B cell (primary cell): Measurements from ENCODE around the gene PAK3. TPM values are rescaled to one million over a fixed set of nuclear protein-coding genes. Genes with fewer than 3 reads are reported as not detected.

Source experiments
- ATAC-seq: fragments of 200-7000 bp; cut with Tn5 transposase; one replicate; pipeline ENCODE4 v1.10.0; 2021; ENCODE audit warnings: low read depth, mild to moderate bottlenecking, moderate number of reproducible peaks, moderate library complexity
- CTCF ChIA-PET: fragments of 350-600 bp; sonication (Branson Sonifier 250); formaldehyde crosslinking; loops from one replicate; lab custom pipeline; 2021; ENCODE audit warnings: antibody characterized with exemption, inconsistent platforms; lab: Charles Lee
- POLR2A ChIA-PET: fragments of 350-600 bp; sonication (Branson Sonifier 250); formaldehyde crosslinking; loops from one replicate; lab custom pipeline; 2021; ENCODE audit warnings: antibody characterized with exemption; lab: Charles Lee
- DNase-seq: peaks from one replicate; pipeline ENCODE4 v3.0.0; 2013
- H2AFZ ChIP-seq: 2 replicates; pipeline ENCODE4 v1.6.1; 2012; ENCODE audit warnings: mild to moderate bottlenecking, low read depth, low read length; ENCODE audit not compliant: insufficient read depth, poor library complexity, severe bottlenecking
- H3K27ac ChIP-seq, 2 donors: 1 replicate in 1 of 2; 2 replicates in 1 of 2; pipeline ENCODE4 v1.5.1; 2012 to 2013; ENCODE audit warnings: low read length in 2 of 2, mild to moderate bottlenecking in 2 of 2, moderate library complexity in 1 of 2
- H3K27me3 ChIP-seq, 4 experiments: fragments of 200-600 bp in 1 of 4; sonication (generic) in 1 of 4; replicated peaks in 1 of 4; 1 replicate in 2 of 4; 2 replicates in 2 of 4; pipeline versions ENCODE4 v1.6.1 to v1.7.0; 2013 to 2016; ENCODE audit warnings: low read length in 3 of 4, mild to moderate bottlenecking in 2 of 4, mixed read lengths in 1 of 4, moderate library complexity in 1 of 4; ENCODE audit not compliant: insufficient read depth in 4 of 4, control insufficient read depth in 3 of 4; ENCODE audit errors: control extremely low read depth in 1 of 4
- H3K36me3 ChIP-seq, 2 experiments: replicated peaks in 1 of 2; 1 replicate in 1 of 2; 2 replicates in 1 of 2; pipeline versions ENCODE4 v1.6.1 to v1.7.1; 2013; ENCODE audit warnings: low read length in 1 of 2; ENCODE audit not compliant: insufficient read depth in 2 of 2, control insufficient read depth in 1 of 2; ENCODE audit errors: control extremely low read depth in 1 of 2, extremely low read depth in 1 of 2
- H3K4me1 ChIP-seq, 2 donors: fragments of 200-600 bp in 1 of 2; sonication (generic) in 1 of 2; 1 replicate in 1 of 2; 2 replicates in 1 of 2; pipeline versions ENCODE4 v1.5.1 to v1.6.1; 2013 to 2017; ENCODE audit warnings: low read length in 2 of 2; ENCODE audit not compliant: control insufficient read depth in 2 of 2, insufficient read depth in 2 of 2
- H3K4me2 ChIP-seq: replicated peaks from 2 replicates; pipeline ENCODE3; 2012; ENCODE audit warnings: mild to moderate bottlenecking, low read depth, low read length; ENCODE audit not compliant: poor library complexity, severe bottlenecking
- H3K4me3 ChIP-seq, 5 experiments: fragments of 200-600 bp in 1 of 5; sonication (generic) in 1 of 5; 1 replicate in 3 of 5; 2 replicates in 2 of 5; pipeline versions ENCODE4 v1.5.1 to v1.7.0; 2011 to 2016; ENCODE audit warnings: low read length in 4 of 5, mild to moderate bottlenecking in 4 of 5, low read depth in 2 of 5, control low read depth in 1 of 5, moderate library complexity in 1 of 5; ENCODE audit not compliant: insufficient read depth in 1 of 5; ENCODE audit errors: control extremely low read depth in 1 of 5, extremely low read depth in 1 of 5
- H3K79me2 ChIP-seq: fragments of 200-600 bp; sonication (generic); one replicate; pipeline ENCODE4 v1.6.0; 2016; ENCODE audit warnings: low read length; ENCODE audit not compliant: control insufficient read depth, insufficient read depth
- H3K9ac ChIP-seq: fragments of 200-600 bp; sonication (generic); 2 replicates; pipeline ENCODE4 v1.6.1; 2017; ENCODE audit warnings: mild to moderate bottlenecking, low read length, moderate library complexity
- H3K9me3 ChIP-seq, 3 donors: one replicate each; pipeline versions ENCODE4 v1.6.1 to v1.7.1; 2013; ENCODE audit warnings: low read length in 2 of 3; ENCODE audit not compliant: control insufficient read depth in 2 of 3, insufficient read depth in 1 of 3; ENCODE audit errors: control extremely low read depth in 1 of 3
- H4K20me1 ChIP-seq: 2 replicates; pipeline ENCODE4 v1.6.0; 2012; ENCODE audit warnings: mild to moderate bottlenecking, low read length; ENCODE audit not compliant: insufficient read depth, control insufficient read depth, poor library complexity, severe bottlenecking
- H3K27ac Mint-ChIP-seq: one replicate; pipeline ENCODE4 v1.8.0; 2021; ENCODE audit warnings: mixed read lengths
- H3K27me3 Mint-ChIP-seq: one replicate; pipeline ENCODE4 v1.8.0; 2021; ENCODE audit warnings: mixed read lengths
- H3K4me1 Mint-ChIP-seq: one replicate; pipeline ENCODE4 v1.8.0; 2021; ENCODE audit warnings: mixed read lengths
- H3K4me3 Mint-ChIP-seq: one replicate; pipeline ENCODE4 v1.8.0; 2021; ENCODE audit warnings: mixed read lengths
- H3K9me3 Mint-ChIP-seq: one replicate; pipeline ENCODE4 v1.8.0; 2022; ENCODE audit warnings: mixed read lengths; ENCODE audit not compliant: insufficient read depth
- EZH2 ChIP-seq: IDR thresholded peaks from 2 replicates; pipeline ENCODE4 v1.6.1; 2012; ENCODE audit warnings: borderline replicate concordance, low read depth, mild to moderate bottlenecking, moderate library complexity, low read length; ENCODE audit not compliant: insufficient read depth, poor library complexity, severe bottlenecking
- WGBS: methylation state at CpG from one replicate; pipeline ENCODE4 v1.1.5; 2013; ENCODE audit warnings: missing lambda C conversion rate; ENCODE audit not compliant: insufficient coverage; 5-methylcytosine and 5-hydroxymethylcytosine counted together
- intact Hi-C: fragments of 100-400 bp; cut with micrococcal nuclease; formaldehyde crosslinking; loops from one replicate; pipeline ENCODE4 v1.10.0; 2022
- polyA plus RNA-seq: library from polyadenylated mRNA; depleted of rRNA; stranded (reverse); fragments of >200 nt; gene quantifications from 2 replicates; pipeline ENCODE4 v1.2.3, GENCODE V29; 2012
- total RNA-seq, 2 donors: library from RNA; stranded (reverse); fragments of 120-200 nt in 1 of 2; gene quantifications; 1 replicate in 1 of 2; 2 replicates in 1 of 2; pipeline versions ENCODE4 v1.2.3 to v1.2.4, GENCODE V29; 2013 to 2022
- TF ChIP-seq, protein P1 (sequence below): fragments of 200-600 bp; IDR thresholded peaks from one replicate; pipeline ENCODE4 v1.8.0; 2022; ENCODE audit warnings: antibody characterized with exemption, mild to moderate bottlenecking

The PAK3 gene
- total and polyA plus RNA-seq, 2 donors (not counting 1 experiment from before 2014, with no cell fraction given) = 0.17 TPM; not detected in 1

DNA sequence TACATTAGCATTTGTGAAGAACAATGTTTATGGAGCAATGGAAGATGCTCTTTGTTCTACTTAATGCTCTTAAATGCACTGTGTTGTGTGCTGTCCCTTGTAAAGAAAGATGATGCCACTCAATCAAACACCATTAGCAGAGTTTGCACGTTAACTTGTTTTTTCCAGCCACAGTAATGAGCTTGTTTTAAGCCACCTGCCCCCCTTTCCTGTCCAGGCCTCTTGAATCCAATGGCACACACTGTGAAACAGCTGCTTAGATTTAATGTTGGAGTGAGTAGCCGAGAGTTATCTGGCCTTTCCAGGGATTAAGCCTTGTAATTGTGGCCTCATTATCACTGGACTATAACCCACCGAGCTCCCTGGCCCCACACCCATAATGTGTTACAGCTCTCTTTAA lies 86.0 kb downstream of the PAK3 start:
- TF ChIP-seq, protein P1, sequence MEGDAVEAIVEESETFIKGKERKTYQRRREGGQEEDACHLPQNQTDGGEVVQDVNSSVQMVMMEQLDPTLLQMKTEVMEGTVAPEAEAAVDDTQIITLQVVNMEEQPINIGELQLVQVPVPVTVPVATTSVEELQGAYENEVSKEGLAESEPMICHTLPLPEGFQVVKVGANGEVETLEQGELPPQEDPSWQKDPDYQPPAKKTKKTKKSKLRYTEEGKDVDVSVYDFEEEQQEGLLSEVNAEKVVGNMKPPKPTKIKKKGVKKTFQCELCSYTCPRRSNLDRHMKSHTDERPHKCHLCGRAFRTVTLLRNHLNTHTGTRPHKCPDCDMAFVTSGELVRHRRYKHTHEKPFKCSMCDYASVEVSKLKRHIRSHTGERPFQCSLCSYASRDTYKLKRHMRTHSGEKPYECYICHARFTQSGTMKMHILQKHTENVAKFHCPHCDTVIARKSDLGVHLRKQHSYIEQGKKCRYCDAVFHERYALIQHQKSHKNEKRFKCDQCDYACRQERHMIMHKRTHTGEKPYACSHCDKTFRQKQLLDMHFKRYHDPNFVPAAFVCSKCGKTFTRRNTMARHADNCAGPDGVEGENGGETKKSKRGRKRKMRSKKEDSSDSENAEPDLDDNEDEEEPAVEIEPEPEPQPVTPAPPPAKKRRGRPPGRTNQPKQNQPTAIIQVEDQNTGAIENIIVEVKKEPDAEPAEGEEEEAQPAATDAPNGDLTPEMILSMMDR = no peak
- TF ChIP-seq EZH2 = no peak
- Mint-ChIP-seq H3K27ac (no peak overlapping the region), H3K27me3 (no peaks in the 10 kb centered on the region), H3K9me3 (no peaks in the 10 kb centered on the region), H3K4me1 (no peaks in the 10 kb centered on the region), H3K4me3 (no peak overlapping the region)
- POLR2A ChIA-PET = no interaction called here
- Histone ChIP-seq H4K20me1 (no peaks in the 10 kb centered on the region), H3K4me1 (no peaks in the 10 kb centered on the region), H3K9me3 (no peaks in the 10 kb centered on the region), H3K79me2 (no peaks in the 10 kb centered on the region), H3K27me3 (no peaks in the 10 kb centered on the region), H3K4me2 (no peak overlapping the region), H3K9ac (no peak overlapping the region), H2AFZ (no peak overlapping the region), H3K27ac (no peak overlapping the region), H3K36me3 (no peaks in the 10 kb centered on the region), H3K4me3 (no peak overlapping the region)
- no CpG with 5 or more reads among the region's 3 CpGs for WGBS
- ATAC-seq (no peak), DNase-seq (no peak)
- CTCF ChIA-PET = no interaction called here
- intact Hi-C loops = no loop called here

DNA sequence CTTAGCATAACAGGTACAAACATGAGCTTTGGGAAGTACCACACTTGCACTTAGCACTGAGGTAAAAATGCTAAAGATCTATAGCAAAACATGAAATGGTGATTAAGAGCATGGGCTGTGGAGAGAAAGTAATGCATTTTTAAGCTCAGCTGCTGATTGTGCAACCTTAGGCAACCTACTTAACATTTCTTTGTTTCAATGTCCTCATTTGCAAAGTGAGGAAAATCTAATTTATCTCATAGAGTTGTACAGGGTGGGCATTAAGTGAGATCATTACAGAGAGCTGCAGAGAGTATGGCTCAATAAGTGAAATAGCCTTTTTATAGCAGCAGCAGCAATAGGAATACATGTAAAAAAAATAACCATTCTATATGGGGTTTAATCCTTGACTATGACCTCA lies 87.0 kb downstream of the PAK3 start:
- Histone ChIP-seq H3K9ac (no peak overlapping the region), H4K20me1 (no peaks in the 10 kb centered on the region), H3K4me1 (no peaks in the 10 kb centered on the region), H3K27me3 (no peaks in the 10 kb centered on the region), H3K27ac (no peak overlapping the region), H3K79me2 (no peaks in the 10 kb centered on the region), H2AFZ (no peak overlapping the region), H3K9me3 (no peaks in the 10 kb centered on the region), H3K4me2 (no peak overlapping the region), H3K36me3 (no peaks in the 10 kb centered on the region), H3K4me3 (no peak overlapping the region)
- peaks cover 3% of the 10 kb centered on the region for H3K27me3 Mint-ChIP-seq
- H3K4me1 Mint-ChIP-seq = no peaks in the 10 kb centered on the region
- no peak overlapping the region for H3K27ac Mint-ChIP-seq
- DNase-seq (no peak), ATAC-seq (no peak)
- intact Hi-C loops = no loop called here
- ChIA-PET POLR2A (no interaction called here), CTCF (no interaction called here)
- no peak overlapping the region for H3K4me3 Mint-ChIP-seq
- TF ChIP-seq, protein P1 = no peak
- no peak for TF ChIP-seq EZH2
- no peaks in the 10 kb centered on the region for H3K9me3 Mint-ChIP-seq
